Femur (tissue), 1 donor: ENCODE results near the gene AFAP1L1.
A peak's percentile ranks its signal among the peaks of the same experiment; 100 is the strongest.
"Not testable (repeated sequence)": the region's sequence is repeated elsewhere in the genome, so short reads cannot be mapped to it uniquely, and the experiment has no call there.

ENCODE experiments used
- DNase-seq: peaks from one replicate; pipeline ENCODE4 v3.0.0-alpha.2; 2017

Gene AFAP1L1

GRCh38 chr5:149262315-149262714 is 9.3 kb upstream of the AFAP1L1 start:
- no peak for DNase-seq

- DNase-seq: no peak
Observed at GRCh38 chr5:149264439-149265067, 7.1 kb upstream of the AFAP1L1 start.

- DNase-seq: no peak
Observed at GRCh38 chr5:149265068-149265465, 6.6 kb upstream of the AFAP1L1 start.

GRCh38 chr5:149265597-149265996 is 6.1 kb upstream of the AFAP1L1 start:
- DNase-seq: no peak

GRCh38 chr5:149267241-149267973 is 4.3 kb upstream of the AFAP1L1 start:
- DNase-seq: no peak

- no peak for DNase-seq
Observed at GRCh38 chr5:149268928-149269557, 2.6 kb upstream of the AFAP1L1 start.

GRCh38 chr5:149271195-149271715 is 404 bp upstream of the AFAP1L1 start:
- DNase-seq: peak; percentile 26

GRCh38 chr5:149272781-149273180 is 1.1 kb downstream of the AFAP1L1 start:
- DNase-seq: not testable (repeated sequence)

- DNase-seq: no peak
Observed at GRCh38 chr5:149273237-149273636, 1.6 kb downstream of the AFAP1L1 start.

GRCh38 chr5:149273950-149274349 is 2.3 kb downstream of the AFAP1L1 start:
- DNase-seq: no peak

- DNase-seq: no peak
Observed at GRCh38 chr5:149274939-149275338, 3.3 kb downstream of the AFAP1L1 start.

- no peak for DNase-seq
Observed at GRCh38 chr5:149277801-149278200, 6.1 kb downstream of the AFAP1L1 start.

GRCh38 chr5:149278451-149279210 is 7.0 kb downstream of the AFAP1L1 start:
- DNase-seq: peak; percentile 5

- no peak for DNase-seq
Observed at GRCh38 chr5:149279661-149280060, 8.0 kb downstream of the AFAP1L1 start.

GRCh38 chr5:149280124-149280523 is 8.5 kb downstream of the AFAP1L1 start:
- DNase-seq: no peak

GRCh38 chr5:149280802-149281201 is 9.1 kb downstream of the AFAP1L1 start:
- DNase-seq: no peak

GRCh38 chr5:149282027-149282965 is 10.6 kb downstream of the AFAP1L1 start:
- DNase-seq: peak; percentile 54

GRCh38 chr5:149282966-149283332 is 11.3 kb downstream of the AFAP1L1 start:
- DNase-seq: no peak

GRCh38 chr5:149283626-149284480 is 12.2 kb downstream of the AFAP1L1 start:
- DNase-seq: no peak

- DNase-seq: no peak
Observed at GRCh38 chr5:149284501-149284900, 12.8 kb downstream of the AFAP1L1 start.

- DNase-seq: no peak
Observed at GRCh38 chr5:149285153-149285552, 13.5 kb downstream of the AFAP1L1 start.
